ENCODE data around the gene ARID1B.

ARID1B gene

GRCh38 chr6:156731396-156731795, 45.8 kb upstream of the ARID1B start:
- Histone ChIP-seq H3K9me3 (ENCODE audit: insufficient read depth, low read length, severe bottlenecking) (no peaks in the 10 kb centered on the region), H3K27ac (ENCODE audit: low read length) (no peak overlapping the region), H3K9ac (ENCODE audit: low read depth, low read length) (no peak overlapping the region), H3K36me3 (ENCODE audit: insufficient read depth, low read length) (no peaks in the 10 kb centered on the region), H3K79me2 (ENCODE audit: insufficient read depth, low read length) (no peaks in the 10 kb centered on the region), H3K4me2 (ENCODE audit: insufficient read depth, low read length) (no peak overlapping the region), H3K4me1 (ENCODE audit: insufficient read depth, low read length) (no peaks in the 10 kb centered on the region), H2AFZ (ENCODE audit: low read depth, low read length) (no peak overlapping the region), H3K27me3 (ENCODE audit: insufficient read depth, low read length, poor library complexity) (peaks cover 12% of the 10 kb centered on the region), H3K4me3 (ENCODE audit: low read depth in 1 of 2, low read length in 2 of 2) (no peak overlapping the region), H4K20me1 (ENCODE audit: insufficient read depth, low read length) (no peaks in the 10 kb centered on the region)
- DNase-seq (no peak), ATAC-seq (ENCODE audit: insufficient read depth, low read depth) (no peak)
- TF ChIP-seq CTCF (IDR thresholded peaks at IDR 0.05; ENCODE audit: borderline replicate concordance, extremely low read depth, low read length, poor library complexity, severe bottlenecking) (no peak), EZH2 (IDR thresholded peaks at IDR 0.05; ENCODE audit: borderline replicate concordance, low read depth, low read length, severe bottlenecking) (no peak)

- H3K9ac ChIP-seq (ENCODE audit: low read depth, low read length): no peak overlapping the region
- no peak overlapping the region for H3K4me2 ChIP-seq (ENCODE audit: insufficient read depth, low read length)
- no peak overlapping the region for H3K27ac ChIP-seq (ENCODE audit: low read length)
- no peaks in the 10 kb centered on the region for H3K79me2 ChIP-seq (ENCODE audit: insufficient read depth, low read length)
- H4K20me1 ChIP-seq (ENCODE audit: insufficient read depth, low read length): no peaks in the 10 kb centered on the region
- H3K9me3 ChIP-seq (ENCODE audit: insufficient read depth, low read length, severe bottlenecking): peaks cover 2% of the 10 kb centered on the region
- no peaks in the 10 kb centered on the region for H3K4me1 ChIP-seq (ENCODE audit: insufficient read depth, low read length)
- no peaks in the 10 kb centered on the region for H3K36me3 ChIP-seq (ENCODE audit: insufficient read depth, low read length)
- TF ChIP-seq CTCF (IDR thresholded peaks at IDR 0.05; ENCODE audit: borderline replicate concordance, extremely low read depth, low read length, poor library complexity, severe bottlenecking) (no peak), EZH2 (IDR thresholded peaks at IDR 0.05; ENCODE audit: borderline replicate concordance, low read depth, low read length, severe bottlenecking) (no peak)
- no peak overlapping the region for H2AFZ ChIP-seq (ENCODE audit: low read depth, low read length)
- DNase-seq: no peak
- peaks cover 8% of the 10 kb centered on the region for H3K27me3 ChIP-seq (ENCODE audit: insufficient read depth, low read length, poor library complexity)
- ATAC-seq (ENCODE audit: insufficient read depth, low read depth): no peak
- no peak overlapping the region for H3K4me3 ChIP-seq (ENCODE audit: low read depth in 1 of 2, low read length in 2 of 2)
Measured at GRCh38 chr6:156735751-156736150, 41.4 kb upstream of the ARID1B start.

DNA sequence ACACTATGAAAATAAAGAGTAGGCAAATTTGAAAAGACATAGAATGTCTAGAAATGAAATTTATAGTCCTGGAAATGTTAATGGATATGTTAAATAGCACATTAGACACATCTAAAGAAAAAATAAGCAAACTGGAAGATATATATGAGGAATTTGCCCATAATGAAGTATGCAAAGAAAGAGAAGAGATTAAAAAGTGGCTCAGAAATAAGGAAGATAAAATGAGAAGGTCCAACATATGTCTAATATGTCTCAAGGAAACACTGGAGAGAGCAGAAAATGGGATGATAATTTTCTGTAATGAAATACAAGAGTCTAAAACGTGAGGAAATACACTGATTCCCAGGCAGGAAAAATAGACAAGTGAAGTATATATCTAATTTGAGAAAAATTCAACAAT, 36.6 kb upstream of the ARID1B start:
- ATAC-seq (ENCODE audit: insufficient read depth, low read depth): no peak
- H3K9ac ChIP-seq (ENCODE audit: low read depth, low read length): no peak overlapping the region
- TF ChIP-seq CTCF (IDR thresholded peaks at IDR 0.05; ENCODE audit: borderline replicate concordance, extremely low read depth, low read length, poor library complexity, severe bottlenecking): no peak
- TF ChIP-seq EZH2 (IDR thresholded peaks at IDR 0.05; ENCODE audit: borderline replicate concordance, low read depth, low read length, severe bottlenecking): no peak

More for the DNA sequence above, 36.6 kb upstream of the ARID1B start:
- Histone ChIP-seq H3K27me3 (ENCODE audit: insufficient read depth, low read length, poor library complexity) (no peaks in the 10 kb centered on the region), H3K4me2 (ENCODE audit: insufficient read depth, low read length) (no peak overlapping the region), H3K36me3 (ENCODE audit: insufficient read depth, low read length) (no peaks in the 10 kb centered on the region), H4K20me1 (ENCODE audit: insufficient read depth, low read length) (no peaks in the 10 kb centered on the region), H3K27ac (ENCODE audit: low read length) (no peak overlapping the region), H3K79me2 (ENCODE audit: insufficient read depth, low read length) (no peaks in the 10 kb centered on the region), H3K4me1 (ENCODE audit: insufficient read depth, low read length) (no peaks in the 10 kb centered on the region), H3K4me3 (ENCODE audit: low read depth in 1 of 2, low read length in 2 of 2) (no peak overlapping the region), H3K9me3 (ENCODE audit: insufficient read depth, low read length, severe bottlenecking) (peaks cover 2% of the 10 kb centered on the region), H2AFZ (ENCODE audit: low read depth, low read length) (no peak overlapping the region)
- no peak for DNase-seq

Measured in DND-41 (cell line).